GM12875 (cell line): Measurements from ENCODE around the gene RNF224.

Experiments
- H3K4me3 ChIP-seq: one replicate; pipeline ENCODE4 v1.5.1; 2011; ENCODE audit warnings: low read depth, low read length, control low read depth
- TF ChIP-seq, protein P1 (sequence below): IDR thresholded peaks from 2 replicates; pipeline ENCODE4 v1.5.1; 2011; ENCODE audit warnings: low read depth, mild to moderate bottlenecking, control low read depth, inconsistent platforms, low read length, moderate library complexity, borderline replicate concordance; ENCODE audit not compliant: insufficient read depth

RNF224 gene

DNA sequence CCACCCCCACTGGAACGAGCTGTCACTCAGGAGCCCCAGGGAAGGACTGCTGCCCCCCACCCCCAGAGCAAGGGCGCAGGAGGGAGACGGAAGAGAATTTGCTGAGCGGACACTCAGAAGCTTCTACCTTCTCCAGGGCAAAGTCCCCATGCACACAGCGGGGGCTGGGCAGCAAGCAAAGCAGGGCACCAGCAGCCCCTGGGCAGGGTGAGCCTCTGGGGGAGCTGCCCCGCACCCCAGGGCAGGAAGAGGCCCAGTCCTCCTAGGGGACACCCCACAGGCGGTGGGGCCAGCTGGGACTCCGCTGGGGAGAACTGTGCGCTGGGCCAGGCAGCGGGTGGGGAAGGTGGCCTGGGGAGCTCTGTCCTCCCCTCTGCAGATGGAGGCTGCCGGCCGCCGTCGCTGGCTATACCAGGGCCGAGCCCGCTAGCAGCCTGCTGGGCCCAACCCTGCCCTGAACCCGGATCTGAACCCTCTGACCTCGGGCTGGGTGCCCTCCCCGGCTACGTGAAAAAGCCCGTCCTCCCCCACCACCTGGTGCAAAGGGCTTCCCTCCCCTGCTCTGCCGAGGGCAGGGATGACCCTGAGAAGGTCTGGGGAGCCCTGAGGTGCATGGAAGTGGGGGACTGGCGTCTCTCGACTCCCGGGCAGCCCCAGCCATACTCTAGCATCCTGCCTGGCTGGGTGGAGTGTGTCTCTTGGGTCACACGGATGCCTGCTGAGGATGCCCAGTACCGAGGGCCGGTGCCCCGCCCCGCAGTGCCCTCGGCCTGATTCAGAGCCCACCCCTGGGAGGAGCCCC, 2.8 kb downstream of the RNF224 start:
- TF ChIP-seq, protein P1, sequence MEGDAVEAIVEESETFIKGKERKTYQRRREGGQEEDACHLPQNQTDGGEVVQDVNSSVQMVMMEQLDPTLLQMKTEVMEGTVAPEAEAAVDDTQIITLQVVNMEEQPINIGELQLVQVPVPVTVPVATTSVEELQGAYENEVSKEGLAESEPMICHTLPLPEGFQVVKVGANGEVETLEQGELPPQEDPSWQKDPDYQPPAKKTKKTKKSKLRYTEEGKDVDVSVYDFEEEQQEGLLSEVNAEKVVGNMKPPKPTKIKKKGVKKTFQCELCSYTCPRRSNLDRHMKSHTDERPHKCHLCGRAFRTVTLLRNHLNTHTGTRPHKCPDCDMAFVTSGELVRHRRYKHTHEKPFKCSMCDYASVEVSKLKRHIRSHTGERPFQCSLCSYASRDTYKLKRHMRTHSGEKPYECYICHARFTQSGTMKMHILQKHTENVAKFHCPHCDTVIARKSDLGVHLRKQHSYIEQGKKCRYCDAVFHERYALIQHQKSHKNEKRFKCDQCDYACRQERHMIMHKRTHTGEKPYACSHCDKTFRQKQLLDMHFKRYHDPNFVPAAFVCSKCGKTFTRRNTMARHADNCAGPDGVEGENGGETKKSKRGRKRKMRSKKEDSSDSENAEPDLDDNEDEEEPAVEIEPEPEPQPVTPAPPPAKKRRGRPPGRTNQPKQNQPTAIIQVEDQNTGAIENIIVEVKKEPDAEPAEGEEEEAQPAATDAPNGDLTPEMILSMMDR = no peak
- no peak overlapping the region for H3K4me3 ChIP-seq

DNA sequence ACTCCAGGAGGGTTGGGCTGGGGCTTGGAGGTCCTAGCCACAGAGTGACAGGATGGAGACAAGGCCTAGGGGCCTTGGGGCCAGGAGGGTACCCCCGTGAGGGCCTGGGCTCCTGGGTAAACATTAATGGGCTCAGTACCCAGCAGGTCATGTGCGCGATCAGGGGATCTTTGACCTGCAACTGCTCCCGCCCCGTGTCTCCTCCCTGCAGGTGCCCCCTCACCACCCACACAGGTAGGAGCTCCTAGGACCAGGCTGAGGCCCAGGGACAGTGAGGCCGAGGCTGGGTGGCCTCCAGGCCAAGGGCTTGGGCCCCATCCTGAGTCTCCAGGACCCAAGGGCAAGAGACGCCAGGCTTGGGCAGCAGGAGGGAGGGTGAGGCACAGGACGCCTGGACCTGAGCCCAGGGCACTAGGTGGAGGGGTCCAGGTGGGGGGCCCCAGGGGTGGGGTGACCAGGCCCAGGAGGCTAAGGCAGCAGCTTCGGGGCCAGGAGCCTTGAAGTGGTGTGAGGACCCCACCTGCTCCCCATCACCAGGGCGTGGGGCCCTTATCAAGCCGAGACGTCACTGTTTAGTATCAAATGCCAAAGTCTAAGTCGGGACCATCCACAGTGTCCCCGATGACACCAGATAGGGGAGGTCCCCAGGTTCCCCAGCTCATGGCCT, 3.5 kb downstream of the RNF224 start, which contains the start of gene SLC34A3:
Gene SLC34A3 (plus strand): TSS at position 197 of the 667 bp plus-strand sequence. CDS start 802 bp downstream, outside the sequence.
- H3K4me3 ChIP-seq = no peak within 1 kb of the TSS
- TF ChIP-seq, protein P1 = no peak

DNA sequence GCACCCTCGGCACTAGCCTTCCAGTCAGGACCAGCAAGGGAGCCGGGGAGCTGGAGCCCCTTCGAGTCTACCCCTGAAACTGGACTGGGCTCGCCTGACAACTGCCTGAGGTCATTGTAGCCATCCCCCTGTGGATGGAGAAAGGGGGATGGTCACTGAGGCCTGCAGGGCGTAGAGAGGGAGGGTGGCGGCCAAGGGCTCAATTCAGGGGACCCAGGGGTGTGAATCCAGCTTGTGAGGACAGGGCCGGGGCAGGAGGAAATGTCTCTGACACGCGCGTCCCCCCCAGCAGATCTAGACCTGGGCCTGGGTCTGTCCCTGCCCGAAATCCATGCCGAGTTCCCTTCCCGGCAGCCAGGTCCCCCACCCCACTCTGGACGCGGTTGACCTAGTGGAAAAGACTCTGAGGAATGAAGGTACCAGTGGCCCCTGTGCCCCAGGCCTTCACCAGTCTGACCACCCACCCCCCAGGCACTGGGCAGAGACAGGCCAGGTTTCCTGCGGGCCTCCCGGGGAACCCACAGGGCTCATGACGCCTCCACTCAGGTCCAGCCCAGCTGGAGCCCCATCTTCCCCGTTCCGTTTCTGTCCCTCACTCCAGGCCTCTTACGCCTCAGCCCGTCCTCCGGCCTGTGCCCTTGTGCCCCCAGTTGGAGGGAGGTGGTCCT, 4.2 kb downstream of the RNF224 start:
- TF ChIP-seq, protein P1 = no peak
- H3K4me3 ChIP-seq = no peak overlapping the region

DNA sequence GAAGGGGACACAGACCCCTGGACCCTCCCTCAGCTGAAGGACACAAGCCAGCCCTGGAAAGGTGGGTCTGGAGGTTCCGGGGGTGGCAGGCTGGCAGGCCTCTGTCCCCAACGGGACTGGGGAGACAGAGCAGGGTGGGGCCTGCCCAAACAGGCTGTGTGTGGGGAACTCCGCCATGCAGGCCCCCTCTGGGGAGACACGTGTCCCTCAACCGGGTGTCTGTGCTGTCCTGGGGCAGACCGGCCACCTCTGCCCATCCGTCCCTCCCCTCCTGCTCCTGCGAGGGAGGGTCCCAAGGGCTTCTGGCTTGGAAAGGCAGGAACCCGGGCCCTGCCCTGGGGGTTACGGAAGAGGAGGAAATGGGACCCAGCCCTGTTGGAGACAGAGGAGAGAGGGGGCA, 4.8 kb downstream of the RNF224 start:
- TF ChIP-seq, protein P1 = no peak
- H3K4me3 ChIP-seq = no peak overlapping the region

DNA sequence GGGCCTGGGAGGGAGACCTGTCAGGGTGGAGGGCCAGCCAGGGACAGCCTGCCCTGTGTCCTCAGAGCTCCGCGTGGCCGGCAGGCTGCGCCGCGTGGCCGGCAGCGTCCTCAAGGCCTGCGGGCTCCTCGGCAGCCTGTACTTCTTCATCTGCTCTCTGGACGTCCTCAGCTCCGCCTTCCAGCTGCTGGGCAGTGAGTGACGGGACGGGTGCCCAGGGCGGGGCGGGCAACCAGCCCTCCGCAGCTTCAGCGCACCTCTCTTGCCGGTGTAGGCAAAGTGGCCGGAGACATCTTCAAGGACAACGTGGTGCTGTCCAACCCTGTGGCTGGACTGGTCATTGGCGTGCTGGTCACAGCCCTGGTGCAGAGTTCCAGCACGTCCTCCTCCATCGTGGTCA, 5.2 kb downstream of the RNF224 start:
- TF ChIP-seq, protein P1 = no peak
- no peak overlapping the region for H3K4me3 ChIP-seq

DNA sequence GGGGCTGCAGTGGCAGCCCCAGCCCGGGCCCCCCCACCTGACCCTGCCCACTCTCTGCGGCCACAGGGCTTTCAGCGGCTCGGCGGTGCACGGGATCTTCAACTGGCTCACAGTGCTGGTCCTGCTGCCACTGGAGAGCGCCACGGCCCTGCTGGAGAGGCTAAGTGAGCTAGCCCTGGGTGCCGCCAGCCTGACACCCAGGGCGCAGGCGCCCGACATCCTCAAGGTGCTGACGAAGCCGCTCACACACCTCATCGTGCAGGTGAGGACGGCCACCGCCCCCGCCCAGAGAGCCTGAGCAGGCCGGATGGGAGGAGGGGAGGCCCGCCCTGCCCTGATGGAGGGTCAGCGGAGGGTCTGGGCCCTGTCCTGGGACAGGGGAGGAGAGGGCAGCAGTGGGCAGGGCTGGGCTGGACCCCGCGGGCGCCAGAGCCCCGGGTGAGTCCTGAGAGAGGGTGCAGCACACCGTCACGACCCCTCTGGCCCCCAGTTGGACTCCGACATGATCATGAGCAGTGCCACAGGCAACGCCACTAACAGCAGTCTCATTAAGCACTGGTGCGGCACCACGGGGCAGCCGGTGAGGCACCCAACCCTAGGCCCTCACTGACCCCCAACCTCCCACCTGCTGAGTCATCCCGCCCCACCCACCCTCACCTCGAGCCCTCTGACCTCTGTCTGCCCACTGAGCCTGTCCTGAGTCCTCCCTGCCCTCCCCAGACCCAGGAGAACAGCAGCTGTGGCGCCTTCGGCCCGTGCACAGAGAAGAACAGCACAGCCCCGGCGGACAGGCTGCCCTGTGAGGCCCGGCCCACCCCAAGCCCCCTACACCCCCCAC, 6.1 kb downstream of the RNF224 start:
- TF ChIP-seq, protein P1 = no peak
- H3K4me3 ChIP-seq = no peak overlapping the region
